ENCODE data around the gene FGF12.

Gene FGF12

DNA sequence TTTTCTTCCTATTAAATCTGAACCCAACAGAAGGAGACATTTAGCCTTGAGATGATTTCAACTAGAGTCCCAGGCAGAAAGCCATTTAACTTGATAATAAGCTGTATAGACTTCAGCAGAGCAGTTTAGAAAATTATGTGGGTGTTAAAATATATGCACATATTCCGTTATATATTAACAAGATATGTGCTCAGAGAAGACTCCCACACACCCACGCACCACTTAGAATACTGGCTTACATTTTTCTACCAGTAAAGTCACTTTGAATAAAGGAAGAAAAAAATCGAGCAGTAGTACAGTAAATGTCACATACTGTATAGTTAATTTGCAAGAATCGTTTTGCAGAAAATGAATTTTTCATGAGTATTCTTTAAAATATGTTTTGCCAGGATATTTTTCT lies 599.3 kb downstream of the FGF12 start:
- H3K9me3 Mint-ChIP-seq: no peaks in the 10 kb centered on the region
- H3K4me1 Mint-ChIP-seq: peaks cover 0 to 1% of the 10 kb centered on the region in 2 donors
- no peak overlapping the region for H3K4me3 Mint-ChIP-seq
- H3K27me3 Mint-ChIP-seq: no peaks in the 10 kb centered on the region
- H3K27ac Mint-ChIP-seq: no peak overlapping the region
- DNase-seq: no peak
- H3K36me3 Mint-ChIP-seq: no peaks in the 10 kb centered on the region
- ATAC-seq (replicated peaks): no peak

- no peaks in the 10 kb centered on the region for H3K9me3 Mint-ChIP-seq
- peak; percentile 51 to 90 for ATAC-seq (replicated peaks)
- peaks cover 0 to 3% of the 10 kb centered on the region in 2 donors for H3K4me1 Mint-ChIP-seq
- no peaks in the 10 kb centered on the region for H3K36me3 Mint-ChIP-seq
- H3K27me3 Mint-ChIP-seq: no peaks in the 10 kb centered on the region
- H3K27ac Mint-ChIP-seq: peak overlapping the region; percentile 48
- no peak for DNase-seq
- no peak overlapping the region for H3K4me3 Mint-ChIP-seq
Observed at GRCh38 chr3:192122832-192123594, 604.3 kb downstream of the FGF12 start.

DNA sequence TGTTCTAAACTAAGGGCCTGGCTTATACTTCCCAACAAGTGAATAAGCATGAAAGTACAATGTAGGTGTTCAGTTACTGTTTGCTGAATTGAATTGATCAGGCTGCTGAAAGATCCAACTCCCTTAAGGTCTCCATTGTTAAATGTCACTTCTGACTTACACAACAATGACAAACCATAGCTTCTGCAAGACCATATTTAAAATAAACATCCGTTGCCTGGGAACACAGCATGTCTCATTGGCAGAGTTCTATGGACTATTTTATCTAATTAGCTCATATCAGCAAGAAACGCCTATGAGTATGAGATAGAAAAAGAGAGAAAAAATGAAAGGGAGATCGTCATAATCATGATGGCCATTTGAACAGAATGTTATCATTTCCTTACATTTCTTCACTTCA lies 605.4 kb downstream of the FGF12 start:
- H3K4me1 Mint-ChIP-seq: peaks cover 0 to 3% of the 10 kb centered on the region in 2 donors
- no peak overlapping the region for H3K27ac Mint-ChIP-seq
- DNase-seq (no peak), ATAC-seq (replicated peaks) (no peak)
- no peaks in the 10 kb centered on the region for H3K9me3 Mint-ChIP-seq
- H3K36me3 Mint-ChIP-seq: no peaks in the 10 kb centered on the region
- H3K4me3 Mint-ChIP-seq: no peak overlapping the region
- H3K27me3 Mint-ChIP-seq: no peaks in the 10 kb centered on the region

DNA sequence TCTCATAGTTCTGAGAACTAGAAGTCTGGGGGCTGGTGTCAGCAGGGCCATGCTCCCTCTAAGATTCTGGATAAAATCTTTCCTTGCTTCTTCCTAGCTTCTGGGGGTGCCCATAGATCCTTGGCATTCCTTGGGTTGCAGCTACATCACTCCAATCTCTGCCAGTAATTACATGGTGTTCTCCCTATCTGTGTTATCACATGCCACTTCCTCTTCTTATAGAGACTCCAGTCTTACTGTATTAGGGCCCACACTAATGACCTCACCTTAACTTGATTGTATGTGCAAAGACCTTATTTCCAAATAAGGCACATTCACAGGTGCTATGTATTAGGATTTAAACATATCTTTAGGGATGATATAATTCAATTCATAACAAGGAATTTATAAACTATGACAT lies 618.5 kb downstream of the FGF12 start:
- Mint-ChIP-seq H3K9me3 (no peaks in the 10 kb centered on the region), H3K27ac (no peak overlapping the region), H3K4me1 (no peaks in the 10 kb centered on the region), H3K4me3 (no peak overlapping the region), H3K36me3 (no peaks in the 10 kb centered on the region), H3K27me3 (no peaks in the 10 kb centered on the region)
- no peak for DNase-seq
- no peak for ATAC-seq (replicated peaks)

- no peaks in the 10 kb centered on the region for H3K4me1 Mint-ChIP-seq
- ATAC-seq (replicated peaks): no peak
- H3K27ac Mint-ChIP-seq: no peak overlapping the region
- H3K4me3 Mint-ChIP-seq: no peak overlapping the region
- H3K9me3 Mint-ChIP-seq: no peaks in the 10 kb centered on the region
- H3K36me3 Mint-ChIP-seq: no peaks in the 10 kb centered on the region
- no peak for DNase-seq
- H3K27me3 Mint-ChIP-seq: no peaks in the 10 kb centered on the region
Observed at GRCh38 chr3:192106543-192106942, 620.8 kb downstream of the FGF12 start.

DNA sequence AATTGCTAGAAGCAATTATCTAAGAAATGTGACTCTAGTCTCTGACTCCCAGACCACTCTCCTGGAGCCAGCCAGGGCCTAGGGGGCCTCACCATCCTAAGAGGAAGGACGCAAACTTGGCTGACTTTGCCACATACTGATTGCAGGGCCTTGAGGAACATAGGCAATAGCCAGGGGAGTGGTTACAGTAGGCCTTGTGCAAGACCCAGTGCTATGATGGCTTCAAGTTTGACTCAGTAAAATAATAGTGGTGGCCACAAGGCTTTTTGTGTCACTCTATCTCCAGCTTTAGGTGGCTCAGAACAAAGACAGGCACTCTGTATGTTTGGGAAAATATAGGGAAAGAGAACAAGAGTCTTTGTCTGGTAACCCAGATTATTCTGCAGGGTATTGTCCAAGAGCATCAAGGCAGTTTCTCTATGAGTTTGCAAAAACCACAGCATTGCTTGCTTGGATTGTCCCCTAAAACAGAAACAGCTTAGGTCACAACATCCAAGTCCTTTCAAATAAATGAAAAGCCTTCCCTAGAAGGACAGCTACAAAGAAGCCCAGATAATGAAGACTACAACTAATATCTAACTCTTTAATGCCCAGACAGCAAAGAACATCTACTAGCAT lies 634.8 kb downstream of the FGF12 start:
- Mint-ChIP-seq H3K27me3 (no peaks in the 10 kb centered on the region), H3K4me1 (no peaks in the 10 kb centered on the region), H3K36me3 (no peaks in the 10 kb centered on the region), H3K9me3 (no peaks in the 10 kb centered on the region), H3K27ac (no peak overlapping the region), H3K4me3 (no peak overlapping the region)
- DNase-seq (no peak), ATAC-seq (replicated peaks) (no peak)

- ATAC-seq (replicated peaks) (no peak), DNase-seq (no peak)
- Mint-ChIP-seq H3K36me3 (no peaks in the 10 kb centered on the region), H3K4me1 (no peaks in the 10 kb centered on the region), H3K27me3 (no peaks in the 10 kb centered on the region), H3K9me3 (no peaks in the 10 kb centered on the region), H3K27ac (no peak overlapping the region), H3K4me3 (no peak overlapping the region)
Observed at GRCh38 chr3:192091831-192092230, 635.5 kb downstream of the FGF12 start.

GRCh38 chr3:192090586-192090985 lies 636.8 kb downstream of the FGF12 start:
- Mint-ChIP-seq H3K27ac (no peak overlapping the region), H3K27me3 (no peaks in the 10 kb centered on the region), H3K4me3 (no peak overlapping the region), H3K4me1 (no peaks in the 10 kb centered on the region), H3K9me3 (no peaks in the 10 kb centered on the region), H3K36me3 (no peaks in the 10 kb centered on the region)
- peak in 1 of 2 donors; percentile 29 for ATAC-seq (replicated peaks)
- no peak for DNase-seq
